GM18870 (cell line): ENCODE data around the gene ZBTB34.
"Not testable (repeated sequence)": the region's sequence is repeated elsewhere in the genome, so short reads cannot be mapped to it uniquely, and the experiment has no call there.

Experiments used
- ATAC-seq: cut with Tn5 transposase; IDR thresholded peaks from one replicate; pipeline ENCODE4 v1.9.1; 2021; ENCODE audit warnings: moderate library complexity; ENCODE audit not compliant: unreplicated experiment

Gene ZBTB34, protein sequence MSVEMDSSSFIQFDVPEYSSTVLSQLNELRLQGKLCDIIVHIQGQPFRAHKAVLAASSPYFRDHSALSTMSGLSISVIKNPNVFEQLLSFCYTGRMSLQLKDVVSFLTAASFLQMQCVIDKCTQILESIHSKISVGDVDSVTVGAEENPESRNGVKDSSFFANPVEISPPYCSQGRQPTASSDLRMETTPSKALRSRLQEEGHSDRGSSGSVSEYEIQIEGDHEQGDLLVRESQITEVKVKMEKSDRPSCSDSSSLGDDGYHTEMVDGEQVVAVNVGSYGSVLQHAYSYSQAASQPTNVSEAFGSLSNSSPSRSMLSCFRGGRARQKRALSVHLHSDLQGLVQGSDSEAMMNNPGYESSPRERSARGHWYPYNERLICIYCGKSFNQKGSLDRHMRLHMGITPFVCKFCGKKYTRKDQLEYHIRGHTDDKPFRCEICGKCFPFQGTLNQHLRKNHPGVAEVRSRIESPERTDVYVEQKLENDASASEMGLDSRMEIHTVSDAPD

DNA sequence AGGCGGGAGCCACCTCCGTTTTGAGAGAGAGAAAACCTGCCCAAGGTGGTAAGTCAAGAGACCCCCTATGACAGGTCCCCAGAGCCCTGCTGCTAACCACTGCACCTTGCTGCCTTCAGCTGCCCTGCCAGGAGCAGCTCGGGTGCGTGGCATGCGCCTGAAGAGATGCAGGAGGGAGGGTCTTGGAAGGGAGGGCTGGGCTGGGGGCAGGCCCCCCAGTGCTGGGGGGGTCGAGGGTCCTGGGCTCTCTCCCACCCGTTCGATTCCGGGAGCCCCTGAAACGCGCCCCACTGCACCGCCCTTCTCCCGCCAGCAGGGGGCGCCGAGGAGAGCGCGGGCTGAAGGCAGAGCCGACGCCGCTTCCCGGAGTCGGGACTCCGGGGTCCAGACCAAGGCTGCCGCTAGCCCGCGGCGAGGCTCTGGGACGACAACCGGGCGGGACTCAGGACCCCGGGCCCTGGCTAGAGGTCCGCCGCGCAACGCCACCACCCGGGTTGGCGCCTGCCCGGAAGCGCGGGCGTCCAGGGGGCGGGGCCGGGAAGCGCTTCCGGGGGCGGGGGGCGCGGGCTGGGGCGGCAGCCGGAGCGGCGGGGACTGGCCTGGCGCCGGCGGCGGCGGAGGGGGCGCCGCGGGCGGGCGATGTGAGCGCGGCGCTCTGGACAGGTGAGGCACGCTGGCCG is at the start of gene ZBTB34:
Gene ZBTB34, plus strand, starts transcription at position 563 of the 680 bp plus-strand sequence. CDS start 18,761 bp downstream, outside the sequence.
- ATAC-seq: no peak

DNA sequence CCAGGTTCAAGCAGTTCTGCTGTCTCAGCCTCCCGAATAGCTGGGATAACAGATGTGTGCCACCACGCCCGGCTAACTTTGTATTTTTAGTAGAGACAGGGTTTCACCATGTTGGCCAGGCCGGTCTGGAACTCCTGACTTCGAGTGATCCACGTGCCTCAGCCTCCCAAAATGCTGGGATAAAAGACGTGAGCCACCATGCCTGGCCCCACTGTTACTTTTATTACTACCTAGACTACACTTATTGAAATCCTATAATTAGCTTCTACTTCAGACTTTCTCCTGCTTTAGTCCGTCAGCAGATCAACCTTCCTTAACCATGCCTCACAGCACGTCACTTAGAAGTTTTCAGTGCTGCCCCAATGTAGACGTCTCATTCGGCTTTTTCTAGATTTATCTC is 47.4 kb upstream of the ZBTB34 start:
- no peak for ATAC-seq

DNA sequence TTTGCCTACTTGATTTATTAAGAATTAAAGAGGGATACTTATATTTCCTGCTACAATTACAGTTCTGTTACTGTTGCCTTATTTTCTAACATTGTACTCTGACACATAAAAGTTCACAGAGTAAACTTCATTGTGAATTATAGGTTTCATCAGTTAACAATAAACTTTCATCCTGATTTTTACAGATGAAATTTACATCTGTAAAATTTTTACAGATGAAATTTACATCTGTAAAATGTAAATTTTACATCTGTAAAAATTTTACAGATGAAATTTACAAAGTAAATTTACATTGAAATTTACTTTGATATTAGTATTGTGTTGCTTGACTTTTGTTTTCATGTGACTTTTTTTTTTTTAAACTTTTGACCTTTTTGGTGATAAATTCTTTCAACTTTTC is 46.3 kb upstream of the ZBTB34 start:
- ATAC-seq: no peak

DNA sequence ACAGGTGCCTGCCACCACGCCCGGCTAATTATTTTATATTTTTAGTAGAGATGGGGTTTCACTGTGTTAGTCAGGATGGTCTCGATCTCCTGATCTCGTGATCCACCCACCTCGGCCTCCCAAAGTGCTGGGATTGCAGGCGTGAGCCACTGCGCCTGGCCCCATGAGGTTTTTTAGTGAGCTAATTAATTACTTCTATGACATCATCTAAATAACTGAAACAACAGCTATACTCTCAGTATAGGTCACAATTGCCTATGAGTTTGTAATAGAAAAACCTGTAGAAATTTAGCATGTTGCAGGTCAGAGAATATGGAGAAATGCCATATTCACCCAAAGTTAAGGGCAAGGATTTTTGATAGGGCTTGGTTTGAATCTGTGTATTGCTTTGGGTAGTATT is 42.8 kb upstream of the ZBTB34 start:
- not testable (repeated sequence) for ATAC-seq

DNA sequence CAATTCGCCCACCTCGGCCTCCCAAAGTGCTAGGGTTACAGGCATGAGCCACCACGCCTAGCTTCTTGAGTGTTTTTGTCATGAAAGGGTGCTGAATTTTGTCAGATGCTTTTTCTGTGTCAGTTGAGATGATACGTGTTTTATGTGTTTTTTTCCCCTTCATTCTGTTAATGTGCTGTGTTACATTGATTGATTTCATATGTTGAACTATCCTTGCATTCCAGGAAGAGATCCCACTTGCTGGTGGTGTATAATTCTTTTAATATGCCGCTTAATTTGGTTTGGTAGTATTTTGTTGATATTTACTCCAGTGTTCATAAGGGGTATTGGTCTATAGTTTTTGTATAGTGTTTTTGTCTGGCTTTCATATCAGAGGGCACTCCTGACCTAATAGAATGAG is 42.0 kb upstream of the ZBTB34 start:
- no peak for ATAC-seq

DNA sequence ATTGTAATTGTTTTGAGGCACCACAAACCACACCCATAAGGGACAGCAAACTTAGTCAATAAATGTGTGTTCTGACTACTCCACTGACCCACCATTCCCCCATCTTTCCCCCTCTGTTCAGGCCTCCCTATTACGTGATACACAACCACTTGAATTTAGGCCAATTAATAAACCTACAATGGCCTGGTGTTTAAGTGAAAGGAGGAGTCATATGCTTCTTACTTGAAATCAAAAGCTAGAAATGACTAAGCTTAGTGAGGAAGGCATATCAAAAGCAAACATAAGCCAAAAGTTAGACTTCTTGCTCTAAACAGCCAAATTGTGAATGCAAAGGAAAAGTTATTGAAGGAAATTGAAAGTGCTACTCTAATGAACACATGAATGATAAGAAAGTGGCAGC is 41.0 kb upstream of the ZBTB34 start:
- ATAC-seq: no peak

DNA sequence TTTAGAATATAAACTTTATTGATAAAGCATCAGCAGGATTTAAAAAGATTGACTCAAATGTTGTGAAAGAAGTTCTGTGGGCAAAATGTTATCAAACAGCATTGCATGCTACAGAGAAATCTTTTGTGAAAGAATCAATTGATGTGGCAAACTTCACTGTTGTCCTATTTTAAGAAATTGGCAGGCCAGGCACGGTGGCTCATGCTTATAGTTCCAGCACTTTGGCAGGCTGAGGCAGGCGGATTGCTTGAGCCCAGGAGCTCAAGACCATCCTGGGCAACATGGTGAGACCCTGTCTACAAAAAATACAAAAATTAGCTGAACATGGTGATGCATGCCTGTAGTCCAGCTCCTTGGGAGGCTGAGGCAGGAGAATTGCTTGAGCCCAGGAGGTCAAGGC is 38.2 kb upstream of the ZBTB34 start:
- no peak for ATAC-seq

DNA sequence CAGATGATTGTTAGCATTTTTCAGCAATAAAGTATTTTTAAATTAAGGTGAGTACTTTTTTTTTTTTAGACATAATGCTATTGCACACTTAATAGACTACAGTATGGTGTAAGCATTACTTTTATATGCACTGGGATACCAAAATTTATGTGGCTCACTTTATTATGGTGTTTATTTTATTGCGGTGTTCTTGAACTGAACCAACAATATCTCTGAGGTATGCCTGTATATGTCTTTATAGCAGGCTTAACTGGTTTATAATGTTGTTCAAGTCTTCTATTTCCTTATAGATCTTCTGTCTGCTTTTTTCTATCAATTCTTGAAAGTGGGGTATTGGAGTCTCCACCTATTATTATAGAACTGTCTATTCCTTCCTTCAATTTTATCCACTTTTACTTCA is 37.6 kb upstream of the ZBTB34 start:
- no peak for ATAC-seq

DNA sequence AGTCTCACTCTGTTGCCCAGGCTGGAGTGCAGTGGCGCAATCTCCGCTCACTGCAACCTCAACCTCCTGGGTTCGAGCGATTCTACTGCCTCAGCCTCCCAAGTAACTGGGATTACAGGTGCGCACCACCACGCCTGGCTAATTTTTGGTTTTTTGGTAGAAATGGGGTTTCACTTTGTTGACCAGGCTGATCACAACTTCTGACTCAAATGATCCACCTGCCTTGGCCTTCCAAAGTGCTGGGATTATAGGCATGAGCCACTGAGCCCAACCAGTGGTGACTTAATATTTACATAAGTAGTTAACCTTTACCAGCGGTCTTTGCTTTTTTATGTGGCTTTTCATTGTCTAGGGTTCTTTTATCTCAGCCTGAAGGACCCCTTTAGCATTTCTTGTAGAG is 36.4 kb upstream of the ZBTB34 start:
- ATAC-seq: not testable (repeated sequence)

DNA sequence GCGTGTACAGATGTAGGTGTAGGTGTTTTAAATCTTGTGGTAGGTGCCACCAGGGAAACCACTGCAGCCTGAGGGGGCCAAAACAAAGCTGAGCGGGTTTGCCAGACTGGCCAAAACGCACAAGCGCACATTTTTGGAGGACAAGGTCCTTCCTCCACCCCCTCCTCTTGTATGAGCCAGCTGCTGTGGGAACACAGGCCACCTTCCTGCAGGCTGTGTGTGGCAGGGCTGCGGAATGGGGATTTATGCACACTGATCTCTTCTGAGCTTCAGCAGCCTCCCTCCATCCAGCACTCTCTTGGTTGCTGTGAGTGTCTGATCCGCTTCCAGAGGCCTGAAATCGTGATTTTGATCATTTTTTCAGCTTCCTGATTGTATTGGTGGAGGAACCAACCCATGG is 33.2 kb upstream of the ZBTB34 start:
- ATAC-seq: no peak

DNA sequence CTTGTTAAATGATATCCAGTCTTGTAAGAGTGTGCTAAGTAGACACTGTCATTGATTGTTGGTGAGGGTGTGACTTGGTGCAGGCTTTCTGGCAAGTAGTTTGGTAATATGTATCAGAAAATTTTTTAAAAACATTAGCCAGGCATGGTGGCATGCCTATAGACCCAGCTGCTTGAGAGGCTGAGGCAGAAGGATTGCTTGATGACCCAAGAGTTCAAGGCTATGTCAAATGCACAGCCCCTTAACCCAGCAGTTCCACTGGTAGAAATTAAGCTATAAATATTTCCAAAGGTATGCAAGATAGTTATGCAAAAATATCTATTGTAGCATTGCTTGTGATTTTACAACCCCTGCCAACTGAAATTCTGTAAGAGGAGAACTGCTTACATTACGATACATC is 31.4 kb upstream of the ZBTB34 start:
- ATAC-seq: no peak

DNA sequence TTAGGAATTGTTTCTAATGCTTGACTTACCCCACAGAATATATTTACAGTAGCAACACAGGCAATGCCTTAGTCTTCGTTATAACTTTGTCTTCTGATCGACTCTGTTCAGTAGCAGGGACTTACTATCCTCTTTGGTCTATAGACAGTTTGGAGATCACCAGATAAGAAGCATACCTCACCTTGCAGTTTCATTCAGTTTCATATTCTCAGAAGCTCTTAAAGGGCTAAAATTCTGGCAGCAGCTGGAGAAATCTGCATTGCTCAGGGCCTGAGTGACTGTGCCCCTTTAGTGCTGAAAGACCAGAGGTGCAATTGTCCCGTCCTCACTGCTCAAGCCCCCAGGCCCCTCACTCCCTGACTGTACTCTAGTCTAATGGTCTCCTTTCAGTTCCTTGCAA is 29.6 kb upstream of the ZBTB34 start:
- ATAC-seq: no peak

DNA sequence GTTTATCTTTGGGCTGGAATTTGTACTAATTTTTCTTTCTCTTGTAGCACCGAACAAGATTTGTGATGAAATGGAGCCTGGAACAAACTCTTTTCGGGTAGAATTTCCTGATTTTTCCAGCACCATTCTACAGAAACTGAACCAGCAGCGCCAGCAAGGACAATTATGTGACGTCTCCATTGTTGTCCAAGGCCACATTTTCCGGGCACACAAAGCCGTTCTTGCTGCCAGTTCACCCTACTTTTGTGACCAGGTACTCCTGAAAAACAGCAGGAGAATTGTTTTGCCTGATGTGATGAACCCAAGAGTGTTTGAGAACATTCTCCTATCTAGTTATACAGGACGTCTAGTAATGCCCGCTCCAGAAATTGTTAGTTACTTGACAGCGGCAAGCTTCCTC is 28.0 kb upstream of the ZBTB34 start:
- no peak for ATAC-seq

DNA sequence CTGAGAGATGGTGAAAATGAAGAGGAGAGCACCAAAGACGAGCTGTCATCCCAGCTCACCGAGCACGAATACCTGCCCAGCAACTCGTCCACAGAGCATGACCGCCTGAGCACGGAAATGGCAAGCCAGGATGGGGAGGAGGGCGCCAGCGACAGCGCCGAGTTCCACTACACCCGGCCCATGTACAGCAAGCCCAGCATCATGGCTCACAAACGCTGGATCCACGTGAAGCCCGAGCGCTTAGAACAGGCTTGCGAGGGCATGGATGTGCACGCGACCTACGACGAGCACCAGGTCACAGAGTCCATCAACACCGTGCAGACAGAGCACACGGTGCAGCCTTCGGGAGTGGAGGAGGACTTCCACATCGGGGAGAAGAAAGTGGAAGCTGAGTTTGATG is 27.4 kb upstream of the ZBTB34 start:
- ATAC-seq: no peak

DNA sequence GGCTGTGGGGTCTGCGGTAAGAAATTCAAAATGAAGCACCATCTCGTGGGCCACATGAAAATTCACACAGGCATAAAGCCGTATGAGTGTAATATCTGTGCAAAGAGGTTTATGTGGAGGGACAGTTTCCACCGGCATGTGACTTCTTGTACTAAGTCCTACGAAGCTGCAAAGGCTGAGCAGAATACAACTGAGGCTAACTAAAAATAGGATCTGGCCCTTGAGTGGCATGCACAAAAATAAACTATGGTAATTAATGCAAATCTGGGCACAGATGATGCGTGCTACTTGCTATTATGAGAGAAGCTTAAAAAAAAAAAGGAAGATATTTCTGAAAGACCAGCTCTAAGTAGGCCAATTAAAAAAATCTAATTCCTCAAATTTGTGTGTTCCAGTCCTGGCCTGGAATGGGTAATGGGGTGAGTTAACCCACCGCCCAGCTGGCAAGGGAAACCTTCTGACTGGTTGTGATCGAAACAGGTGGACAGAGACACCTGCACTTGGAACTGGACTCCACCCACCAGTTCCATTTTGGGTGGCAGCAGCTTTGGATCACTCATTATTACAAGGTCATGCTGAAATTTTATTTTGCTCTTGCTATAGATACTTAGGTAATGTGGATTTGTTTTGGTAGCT is 26.6 kb upstream of the ZBTB34 start:
- ATAC-seq: no peak

DNA sequence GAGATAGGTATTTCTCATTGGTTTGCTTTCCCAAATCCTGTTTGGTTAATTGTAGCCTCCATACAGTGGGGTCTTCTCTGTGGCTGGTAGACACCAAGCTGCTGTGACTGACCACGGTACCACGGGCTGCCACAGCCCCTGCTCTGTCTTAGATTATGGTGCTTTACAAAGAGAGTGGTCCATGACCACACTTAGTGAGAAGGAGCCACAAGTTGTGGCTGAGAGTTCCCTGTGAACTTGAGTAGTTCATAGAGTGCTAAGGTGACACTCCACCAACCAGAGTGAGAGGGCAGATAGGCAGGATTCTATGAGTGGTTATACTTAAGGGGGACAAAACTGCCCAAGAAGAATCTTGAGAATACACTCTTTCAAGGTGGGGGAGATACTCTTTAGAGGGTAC is 25.8 kb upstream of the ZBTB34 start:
- ATAC-seq: no peak

DNA sequence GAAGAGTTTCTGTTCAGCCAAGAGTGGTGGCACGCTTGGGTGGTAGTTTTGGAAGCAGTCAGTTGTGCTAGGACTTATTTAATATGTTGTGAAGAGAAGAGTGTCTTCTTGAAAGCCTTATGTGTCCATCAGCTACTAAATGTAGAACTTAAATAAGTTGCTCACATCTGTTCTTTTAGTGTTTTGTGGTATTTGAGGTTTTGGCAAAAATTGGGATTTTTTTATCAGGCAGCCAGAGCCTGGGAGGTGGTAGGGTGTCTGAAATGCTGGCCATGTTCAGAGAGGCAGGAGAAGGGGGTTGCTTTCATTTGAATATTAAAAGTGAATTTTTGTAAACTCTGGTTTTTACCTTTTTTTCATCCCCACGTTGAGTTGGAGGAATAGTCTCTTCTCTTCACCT is 24.2 kb upstream of the ZBTB34 start:
- ATAC-seq: no peak

DNA sequence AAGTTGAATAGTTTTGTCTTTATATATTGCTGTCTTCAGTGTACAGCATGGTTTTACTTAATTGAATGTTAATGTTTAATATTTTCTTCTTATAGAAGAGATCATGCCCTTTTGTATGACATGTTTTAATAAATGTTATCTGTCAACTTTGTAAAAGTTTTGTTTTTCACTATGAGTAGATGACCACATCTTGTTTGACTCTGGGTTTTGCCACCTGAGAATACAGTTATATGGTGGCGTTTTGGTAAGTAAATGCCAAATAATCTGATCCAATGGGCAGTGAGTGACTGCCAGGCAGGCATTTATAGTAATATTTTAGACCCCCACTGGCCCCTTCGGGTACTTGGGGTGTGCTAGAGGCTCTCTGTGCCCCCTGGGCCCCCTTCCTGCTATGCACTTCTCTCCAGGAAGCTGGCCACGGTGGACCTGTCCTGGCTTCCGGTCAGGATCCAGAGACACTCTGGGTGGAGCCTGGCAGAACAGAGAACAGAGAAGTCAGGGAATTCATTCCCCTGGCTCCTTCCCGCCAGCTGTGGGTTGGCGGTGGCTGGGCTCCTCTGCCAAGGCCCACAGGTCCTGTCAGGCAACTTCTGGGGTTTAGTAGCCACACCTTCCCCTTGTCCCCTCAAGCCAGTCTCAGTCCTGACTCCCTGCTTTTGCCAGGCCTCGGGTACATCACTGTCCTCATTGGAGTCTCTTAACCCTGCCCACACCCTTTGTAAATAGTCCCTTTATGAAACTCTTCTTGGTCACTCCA is 22.2 kb upstream of the ZBTB34 start:
- no peak for ATAC-seq

DNA sequence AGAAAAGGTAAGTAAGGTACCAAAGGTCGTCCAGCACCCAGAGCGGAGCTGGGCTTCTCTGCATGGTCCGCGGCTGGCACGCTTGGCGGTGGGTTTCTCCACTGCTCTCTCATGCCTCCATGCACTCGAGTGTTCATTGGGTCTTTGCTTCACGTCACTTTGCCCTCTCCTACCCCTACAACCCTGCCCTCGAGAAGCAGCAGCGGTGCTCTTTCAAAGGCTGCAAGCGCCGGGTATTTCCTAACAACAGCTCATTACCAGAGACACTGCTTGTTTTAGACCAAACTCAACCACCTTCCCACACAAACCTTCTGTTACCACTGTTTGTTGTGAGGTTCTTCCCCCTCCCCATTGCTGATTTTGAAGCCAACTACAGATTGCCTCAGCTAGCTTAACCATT is 21.5 kb upstream of the ZBTB34 start:
- ATAC-seq: no peak

DNA sequence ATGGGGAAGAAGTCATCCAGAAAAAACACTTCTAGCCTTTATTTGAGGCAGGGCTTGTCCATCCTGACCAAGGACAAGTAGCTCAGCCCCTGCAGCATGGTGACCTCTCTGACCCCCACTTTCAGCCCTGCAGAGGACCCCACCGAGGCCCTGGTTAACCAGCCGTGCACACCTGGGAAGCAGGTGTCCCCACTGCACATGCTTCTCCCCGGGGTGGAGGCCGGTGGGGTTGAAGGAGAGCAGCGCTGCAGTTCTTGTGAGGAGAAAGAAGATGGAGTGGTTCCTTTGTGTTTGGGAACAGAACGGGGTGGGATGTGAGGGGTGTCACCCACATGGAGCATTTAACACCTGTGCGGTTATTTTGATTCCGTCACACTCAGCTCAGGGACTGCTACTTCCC is 21.1 kb upstream of the ZBTB34 start:
- ATAC-seq: no peak

DNA sequence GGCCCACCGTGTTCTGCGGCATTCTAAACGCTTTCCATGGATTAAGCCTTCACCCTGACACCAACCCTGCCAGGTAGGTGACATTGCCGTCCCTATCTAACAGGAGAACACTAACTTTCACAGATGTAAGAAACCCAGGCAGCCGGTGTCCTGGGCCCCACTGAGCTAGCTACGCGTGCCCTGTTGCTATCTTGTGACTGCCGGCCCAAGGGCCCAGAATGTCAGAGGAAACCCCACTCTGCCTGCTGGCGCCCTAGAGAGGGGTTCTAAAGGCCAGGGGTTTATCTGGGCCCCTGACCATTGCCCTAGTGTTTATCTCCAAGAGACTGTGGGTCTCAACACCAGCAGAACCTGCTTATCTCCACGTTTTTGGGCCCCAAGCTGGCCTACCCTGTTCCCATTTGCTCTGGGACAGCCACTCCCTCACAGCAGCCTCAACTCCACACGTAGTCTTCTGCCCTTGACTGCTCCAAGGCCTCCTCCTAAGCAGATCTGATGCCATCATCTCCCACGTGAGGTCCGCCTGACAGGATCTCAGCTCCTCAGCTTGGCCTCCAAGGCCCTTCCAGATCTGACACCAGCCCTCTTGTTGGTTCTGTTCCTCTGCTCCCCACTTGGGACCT is 18.1 kb upstream of the ZBTB34 start:
- no peak for ATAC-seq
